Activated CD4-positive, alpha-beta T cell treated with anti-CD3 and anti-CD28 coated beads for 36 hours (primary cell): ENCODE measurements around the gene USP44. TPM values are rescaled to one million over a fixed set of nuclear protein-coding genes. Genes with fewer than 3 reads are reported as not detected.
"Not testable (repeated sequence)": the region's sequence is repeated elsewhere in the genome, so short reads cannot be mapped to it uniquely, and the experiment has no call there.

Experiments used
- ATAC-seq: fragments of 200-7000 bp; cut with Tn5 transposase; one replicate; pipeline ENCODE4 v1.10.0; 2021; ENCODE audit warnings: mild to moderate bottlenecking, moderate library complexity
- CTCF ChIA-PET: fragments of 350-600 bp; sonication (Branson Sonifier 250); formaldehyde crosslinking; loops from one replicate; lab custom pipeline; 2021; ENCODE audit warnings: antibody characterized with exemption; lab: Charles Lee
- POLR2A ChIA-PET: fragments of 350-600 bp; sonication (Branson Sonifier 250); formaldehyde crosslinking; loops from one replicate; lab custom pipeline; 2021; ENCODE audit warnings: antibody characterized with exemption, inconsistent platforms; lab: Charles Lee
- DNase-seq: peaks from one replicate; pipeline ENCODE4 v3.0.0-alpha.2; 2020
- H3K27ac Mint-ChIP-seq: one replicate; pipeline ENCODE4 v1.8.0; 2021; ENCODE audit warnings: mixed read lengths
- H3K27me3 Mint-ChIP-seq: one replicate; pipeline ENCODE4 v1.8.0; 2021; ENCODE audit warnings: mixed read lengths
- H3K36me3 Mint-ChIP-seq: one replicate; pipeline ENCODE4 v1.8.0; 2021; ENCODE audit warnings: low read depth, mixed read lengths
- H3K4me1 Mint-ChIP-seq: one replicate; pipeline ENCODE4 v1.8.0; 2021; ENCODE audit warnings: mixed read lengths
- H3K4me3 Mint-ChIP-seq: one replicate; pipeline ENCODE4 v1.8.0; 2021; ENCODE audit warnings: mild to moderate bottlenecking, moderate library complexity, mixed read lengths
- H3K9me3 Mint-ChIP-seq: one replicate; pipeline ENCODE4 v1.8.0; 2021; ENCODE audit warnings: low read depth, mixed read lengths
- intact Hi-C, 2 experiments: fragments of 100-400 bp; cut with DNase I in 1 of 2; cut with micrococcal nuclease in 1 of 2; formaldehyde crosslinking; loops; one replicate each; pipeline versions ENCODE4 v1.14.2 to v1.15.1; 2022 to 2024; cut with DNase I, micrococcal nuclease
- total RNA-seq, 2 experiments: library from RNA; stranded (reverse); gene quantifications; one replicate each; pipeline ENCODE4 v1.2.3, GENCODE V29; 2021

Gene USP44
- total RNA-seq, 2 experiments from 2014 or later: 4.1 to 5.3 TPM

GRCh38 chr12:95573951-95574576 is 22.8 kb upstream of the USP44 start:
- ChIA-PET POLR2A (no interaction called here), CTCF (interaction anchor here (0.6 to 1.1 kb wide), 2 partner anchors 52 to 162 kb away, joined by 3 to 4 read pairs; no protein-coding TSS in a partner anchor)
- H3K27ac Mint-ChIP-seq: no peak overlapping the region
- H3K4me1 Mint-ChIP-seq: peaks cover 9% of the 10 kb centered on the region
- H3K9me3 Mint-ChIP-seq: no peaks in the 10 kb centered on the region
- H3K27me3 Mint-ChIP-seq: peaks cover 17% of the 10 kb centered on the region
- H3K4me3 Mint-ChIP-seq: no peak overlapping the region
- no peaks in the 10 kb centered on the region for H3K36me3 Mint-ChIP-seq
- DNase-seq (no peak), ATAC-seq (no peak)
- intact Hi-C loops: no loop called here

DNA sequence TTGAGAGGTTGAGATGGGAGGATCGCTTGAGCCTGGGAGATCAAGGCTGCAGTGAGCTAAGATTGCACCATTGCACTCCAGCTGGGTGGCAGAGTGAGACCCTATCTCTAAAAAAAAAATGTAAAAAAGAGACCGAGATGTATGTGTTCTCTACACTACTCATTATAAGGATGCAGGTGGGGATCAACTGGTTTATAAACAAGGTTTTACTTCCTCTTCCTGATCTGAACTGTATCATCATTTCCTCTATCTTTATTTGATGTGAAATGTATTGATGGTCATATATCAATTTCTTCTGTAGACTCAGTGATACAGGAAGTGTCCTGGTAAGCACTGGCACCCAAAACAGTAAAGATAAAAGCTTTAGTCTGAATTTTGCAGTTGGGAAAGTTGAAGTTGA is 20.1 kb upstream of the USP44 start:
- peaks cover 14% of the 10 kb centered on the region for H3K4me1 Mint-ChIP-seq
- DNase-seq (no peak), ATAC-seq (no peak)
- ChIA-PET CTCF (interaction anchor here (0.6 to 1.0 kb wide), 3 partner anchors 19 to 1752 kb away, joined by 3 read pairs; no protein-coding TSS in a partner anchor), POLR2A (no interaction called here)
- H3K36me3 Mint-ChIP-seq: no peaks in the 10 kb centered on the region
- intact Hi-C loops: no loop called here
- H3K27ac Mint-ChIP-seq: no peak overlapping the region
- no peaks in the 10 kb centered on the region for H3K9me3 Mint-ChIP-seq
- peaks cover 15% of the 10 kb centered on the region for H3K27me3 Mint-ChIP-seq
- no peak overlapping the region for H3K4me3 Mint-ChIP-seq

DNA sequence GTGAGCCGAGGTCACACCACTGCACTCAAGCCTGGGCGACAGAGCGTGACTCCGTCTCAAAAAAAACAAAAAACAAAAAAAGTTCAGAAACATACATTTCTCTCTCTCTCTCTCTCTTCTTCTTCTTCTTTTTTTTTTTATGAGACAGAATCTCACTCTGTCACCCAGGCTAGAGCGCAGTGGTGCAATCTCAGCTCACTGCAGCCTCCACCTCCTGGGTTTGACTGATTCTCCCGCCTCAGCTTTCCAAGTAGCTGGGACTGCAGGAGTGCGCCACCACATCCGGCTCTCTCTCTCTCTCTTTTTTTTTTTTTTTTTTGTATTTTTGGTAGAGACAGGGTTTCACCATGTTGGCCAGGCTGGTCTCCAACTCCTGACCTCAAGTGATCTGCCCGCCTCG is 16.8 kb upstream of the USP44 start:
- H3K4me3 Mint-ChIP-seq, POLR2A ChIA-PET, H3K9me3 Mint-ChIP-seq, H3K27me3 Mint-ChIP-seq, H3K4me1 Mint-ChIP-seq, CTCF ChIA-PET, DNase-seq, intact Hi-C loops, ATAC-seq, H3K36me3 Mint-ChIP-seq, H3K27ac Mint-ChIP-seq: not testable (repeated sequence)

DNA sequence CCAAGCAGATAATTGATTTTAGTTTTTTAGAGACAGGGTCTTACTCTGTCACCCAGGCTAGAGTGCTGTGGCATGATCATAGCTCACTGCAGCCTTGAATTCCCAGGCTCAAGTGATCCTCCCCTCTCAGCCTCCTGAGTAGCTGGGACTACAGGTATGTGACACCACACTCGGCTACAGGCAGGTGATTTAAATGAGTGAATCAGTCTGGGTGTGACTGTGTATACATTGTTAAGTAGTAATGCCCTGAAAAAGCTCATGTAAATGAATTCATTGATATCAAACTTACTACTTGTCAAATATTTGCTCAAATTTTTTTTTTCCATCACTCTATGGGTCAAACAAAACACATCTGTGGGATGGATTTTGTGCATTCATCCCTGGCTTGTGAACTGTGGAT is 6.3 kb upstream of the USP44 start:
- no peaks in the 10 kb centered on the region for H3K27me3 Mint-ChIP-seq
- H3K4me3 Mint-ChIP-seq: no peak overlapping the region
- DNase-seq (no peak), ATAC-seq (no peak)
- H3K36me3 Mint-ChIP-seq: no peaks in the 10 kb centered on the region
- H3K27ac Mint-ChIP-seq: no peak overlapping the region
- POLR2A ChIA-PET: no interaction called here
- CTCF ChIA-PET: interaction anchor here (0.6 to 0.7 kb wide), 3 partner anchors 67 to 1283 kb away, joined by 3 to 4 read pairs (median 3); no protein-coding TSS in a partner anchor
- peaks cover 13% of the 10 kb centered on the region for H3K4me1 Mint-ChIP-seq
- H3K9me3 Mint-ChIP-seq: no peaks in the 10 kb centered on the region
- intact Hi-C loops: no loop called here

DNA sequence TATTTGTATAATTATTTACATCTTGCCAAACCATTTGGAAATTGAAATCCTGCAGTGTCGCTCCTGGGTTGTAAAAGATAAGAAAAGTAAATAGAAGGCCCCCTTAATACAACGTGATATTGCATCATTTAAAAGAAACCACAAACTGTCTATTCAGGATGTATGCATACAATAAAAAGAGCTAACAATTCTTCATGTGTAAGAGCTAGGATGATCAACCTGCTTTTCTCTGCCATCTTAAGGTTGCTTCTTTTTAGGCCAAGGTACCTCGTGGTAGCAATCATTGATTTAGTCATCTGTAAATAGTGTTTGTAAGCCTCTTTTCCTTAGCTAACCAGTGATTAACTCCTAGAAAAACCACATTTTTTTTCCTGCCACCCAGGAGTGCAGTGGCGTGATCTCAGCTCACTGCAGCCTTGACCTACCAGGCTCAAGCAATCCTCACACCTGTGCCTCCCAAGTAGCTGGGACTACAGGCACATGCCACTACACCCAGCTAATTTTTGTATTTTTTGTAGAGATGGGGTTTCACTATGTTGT is 3.3 kb upstream of the USP44 start:
- Mint-ChIP-seq H3K36me3 (peaks cover 1% of the 10 kb centered on the region), H3K4me3 (no peak overlapping the region), H3K27me3 (peaks cover 4% of the 10 kb centered on the region), H3K27ac (no peak overlapping the region), H3K9me3 (peaks cover 1% of the 10 kb centered on the region), H3K4me1 (peaks cover 23% of the 10 kb centered on the region)
- intact Hi-C loops: no loop called here
- POLR2A ChIA-PET: no interaction called here
- DNase-seq (no peak), ATAC-seq (no peak)
- CTCF ChIA-PET: no interaction called here

- no peak for ATAC-seq
- no peak overlapping the region for H3K4me3 Mint-ChIP-seq
- CTCF ChIA-PET: interaction anchor here (0.9 kb wide), 1 partner anchor 9 kb away, joined by 3 read pairs; no protein-coding TSS in a partner anchor
- H3K27me3 Mint-ChIP-seq: peaks cover 9% of the 10 kb centered on the region
- DNase-seq: peak; percentile 17
- intact Hi-C loops: no loop called here
- peaks cover 6% of the 10 kb centered on the region for H3K9me3 Mint-ChIP-seq
- H3K27ac Mint-ChIP-seq: no peak overlapping the region
- H3K36me3 Mint-ChIP-seq: peaks cover 8% of the 10 kb centered on the region
- H3K4me1 Mint-ChIP-seq: peaks cover 27% of the 10 kb centered on the region
- POLR2A ChIA-PET: no interaction called here
Observed at GRCh38 chr12:95553197-95553943, 2.1 kb upstream of the USP44 start.

- H3K4me1 Mint-ChIP-seq: peaks cover 36% of the 10 kb centered on the region
- POLR2A ChIA-PET: interaction anchor here (0.6 kb wide), 1 partner anchor 8 kb away, joined by 5 read pairs; no protein-coding TSS in a partner anchor
- H3K9me3 Mint-ChIP-seq: peaks cover 6% of the 10 kb centered on the region
- peaks cover 16% of the 10 kb centered on the region for H3K27me3 Mint-ChIP-seq
- ATAC-seq (no peak), DNase-seq (no peak)
- H3K27ac Mint-ChIP-seq: peak overlapping the region; percentile 5
- H3K4me3 Mint-ChIP-seq: no peak overlapping the region
- CTCF ChIA-PET: interaction anchor here (0.8 to 1.6 kb wide), 3 partner anchors 12 to 20 kb away, joined by 3 to 5 read pairs (median 3); no protein-coding TSS in a partner anchor
- peaks cover 8% of the 10 kb centered on the region for H3K36me3 Mint-ChIP-seq
- intact Hi-C loops: no loop called here
Observed at GRCh38 chr12:95551913-95552516, 739 bp upstream of the USP44 start.

DNA sequence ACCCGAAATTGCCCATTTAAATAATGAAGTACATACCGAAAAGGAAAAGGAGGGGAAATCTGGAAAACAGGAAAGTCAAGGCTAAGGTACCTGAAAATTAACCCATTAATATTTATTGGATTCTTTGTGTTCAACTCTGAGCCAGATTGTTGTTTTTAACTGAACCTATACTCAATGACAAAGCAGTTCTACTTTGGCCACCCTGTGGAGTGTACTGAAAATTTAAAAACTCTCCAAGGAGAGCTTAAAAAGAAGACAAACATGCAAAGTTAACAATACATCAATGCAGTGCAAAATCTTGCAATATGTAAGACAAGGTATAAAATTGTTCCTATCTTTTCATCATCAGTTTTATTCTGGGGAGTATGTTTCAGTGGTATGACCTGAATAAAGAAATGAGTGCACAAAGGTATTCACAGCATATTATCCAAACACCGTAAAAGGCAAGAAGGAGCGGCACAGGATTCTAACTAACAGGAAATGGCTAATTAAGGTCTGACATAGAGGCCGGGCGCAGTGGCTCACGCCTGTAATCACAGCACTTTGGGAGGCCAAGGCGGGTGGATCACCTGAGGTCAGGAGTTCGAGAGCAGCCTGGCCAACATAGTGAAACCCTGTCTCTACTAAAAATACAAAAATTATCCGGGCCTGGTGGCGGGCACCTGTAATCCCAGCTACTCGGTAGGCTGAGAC is 1.7 kb downstream of the USP44 start:
- DNase-seq (no peak), ATAC-seq (no peak)
- peaks cover 8% of the 10 kb centered on the region for H3K36me3 Mint-ChIP-seq
- peaks cover 6% of the 10 kb centered on the region for H3K9me3 Mint-ChIP-seq
- intact Hi-C loops: no loop called here
- H3K27me3 Mint-ChIP-seq: peaks cover 16% of the 10 kb centered on the region
- CTCF ChIA-PET: no interaction called here
- POLR2A ChIA-PET: no interaction called here
- H3K4me3 Mint-ChIP-seq: peak overlapping the region; percentile 84
- peak overlapping the region; percentile 56 for H3K27ac Mint-ChIP-seq
- peaks cover 42% of the 10 kb centered on the region for H3K4me1 Mint-ChIP-seq

DNA sequence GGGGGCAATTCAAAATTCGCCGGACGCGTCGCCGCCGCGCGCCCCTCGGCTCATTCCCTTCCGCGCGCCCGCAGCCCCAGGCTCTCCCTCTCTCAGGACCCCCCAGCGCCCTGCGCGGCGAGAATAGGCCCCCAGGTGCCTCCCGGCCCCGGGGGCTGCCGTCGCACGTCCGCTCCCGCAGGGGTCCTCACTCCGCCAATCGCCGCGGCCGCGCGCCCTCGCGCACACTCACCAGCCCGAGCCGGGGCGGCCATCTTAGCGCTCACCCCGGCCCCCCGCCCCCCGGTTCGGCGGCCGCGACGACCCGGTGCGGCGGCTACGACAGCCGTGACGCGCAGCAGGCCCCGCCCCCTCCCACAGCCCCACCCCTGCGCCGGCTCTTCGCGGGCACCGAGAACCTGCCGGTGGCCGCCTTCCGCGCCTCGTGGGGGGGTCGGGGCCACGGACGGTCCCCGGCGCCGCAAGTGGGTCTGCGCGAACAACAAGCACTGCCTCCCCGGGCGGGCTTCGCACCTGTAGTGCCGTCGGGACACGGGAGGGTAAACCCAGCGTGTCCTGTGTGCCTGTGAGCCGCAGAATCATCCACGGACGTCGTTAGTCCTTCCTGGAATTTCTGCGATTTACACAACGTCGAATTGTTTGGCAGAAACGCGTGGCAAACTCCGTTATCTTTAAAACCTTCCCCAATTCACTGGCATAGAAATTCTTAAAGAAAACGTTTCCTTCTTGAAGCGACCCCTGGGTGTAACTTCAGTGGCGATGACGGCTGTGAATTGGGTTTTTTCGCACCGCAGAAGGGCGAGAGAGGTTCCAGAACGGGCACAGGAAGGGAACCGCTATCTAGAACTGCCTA is 2.5 kb downstream of the USP44 start:
- H3K9me3 Mint-ChIP-seq: peaks cover 6% of the 10 kb centered on the region
- POLR2A ChIA-PET: interaction anchor here (0.7 kb wide), 1 partner anchor 12 kb away, joined by 3 read pairs; no protein-coding TSS in a partner anchor
- peak overlapping the region; percentile 56 for H3K27ac Mint-ChIP-seq
- peaks cover 37% of the 10 kb centered on the region for H3K4me1 Mint-ChIP-seq
- intact Hi-C loops: loop anchor here in 1 of 2 experiments (1.0 kb wide), 3 partner anchors 74 to 331 kb away; partner anchors contain the start of genes FGD6, METAP2, SNRPF and VEZT
- peak overlapping the region; percentile 84 for H3K4me3 Mint-ChIP-seq
- CTCF ChIA-PET: no interaction called here
- ATAC-seq (peak; percentile 83), DNase-seq (peak; percentile 82)
- peaks cover 16% of the 10 kb centered on the region for H3K27me3 Mint-ChIP-seq
- peaks cover 8% of the 10 kb centered on the region for H3K36me3 Mint-ChIP-seq

- H3K36me3 Mint-ChIP-seq: peaks cover 8% of the 10 kb centered on the region
- peaks cover 32% of the 10 kb centered on the region for H3K4me1 Mint-ChIP-seq
- H3K27me3 Mint-ChIP-seq: peaks cover 16% of the 10 kb centered on the region
- peaks cover 6% of the 10 kb centered on the region for H3K9me3 Mint-ChIP-seq
- POLR2A ChIA-PET: interaction anchor here (0.6 to 0.7 kb wide), 2 partner anchors 11 to 505 kb away, joined by 3 to 4 read pairs; no protein-coding TSS in a partner anchor
- CTCF ChIA-PET: interaction anchor here (1.2 kb wide), 1 partner anchor 11 kb away, joined by 5 read pairs; no protein-coding TSS in a partner anchor
- H3K27ac Mint-ChIP-seq: peak overlapping the region; percentile 80
- ATAC-seq: peak; percentile 50
- intact Hi-C loops: loop anchor here in 1 of 2 experiments (1.0 kb wide), 3 partner anchors 74 to 331 kb away; partner anchors contain the start of genes FGD6, METAP2, SNRPF and VEZT
- DNase-seq: peak; percentile 63
- H3K4me3 Mint-ChIP-seq: peak overlapping the region; percentile 84
Observed at GRCh38 chr12:95548056-95548538, 3.2 kb downstream of the USP44 start.
